Middle frontal gyrus (tissue), 1 donor: ENCODE measurements around the gene PHKB.
"Not testable (repeated sequence)": the region's sequence is repeated elsewhere in the genome, so short reads cannot be mapped to it uniquely, and the experiment has no call there.

Experiments
- DNase-seq: peaks from one replicate; pipeline ENCODE4 v3.0.0-alpha.2; 2015; ENCODE audit warnings: low spot score; ENCODE audit errors: extremely low spot score

The PHKB gene

DNA sequence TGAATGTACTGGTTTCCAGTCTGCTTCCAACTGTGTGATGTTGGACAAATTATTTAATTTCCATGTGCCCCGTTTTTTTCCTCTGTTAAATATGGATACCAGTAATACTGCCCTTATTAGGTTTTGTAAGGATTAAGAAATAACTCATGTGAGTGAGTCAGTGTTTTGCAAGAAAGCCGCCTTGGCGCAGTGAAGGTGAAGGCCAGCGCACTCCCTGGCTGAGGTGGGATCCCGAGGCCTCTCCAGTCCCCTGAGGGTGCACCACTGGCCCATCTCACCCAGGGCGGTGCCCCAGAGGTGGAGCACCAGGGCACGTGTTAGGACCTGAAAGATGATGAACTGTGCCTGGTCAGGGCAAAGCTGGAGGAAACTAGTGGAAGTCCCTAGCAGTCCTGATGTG is 43.5 kb downstream of the PHKB start:
- DNase-seq, result no peak

DNA sequence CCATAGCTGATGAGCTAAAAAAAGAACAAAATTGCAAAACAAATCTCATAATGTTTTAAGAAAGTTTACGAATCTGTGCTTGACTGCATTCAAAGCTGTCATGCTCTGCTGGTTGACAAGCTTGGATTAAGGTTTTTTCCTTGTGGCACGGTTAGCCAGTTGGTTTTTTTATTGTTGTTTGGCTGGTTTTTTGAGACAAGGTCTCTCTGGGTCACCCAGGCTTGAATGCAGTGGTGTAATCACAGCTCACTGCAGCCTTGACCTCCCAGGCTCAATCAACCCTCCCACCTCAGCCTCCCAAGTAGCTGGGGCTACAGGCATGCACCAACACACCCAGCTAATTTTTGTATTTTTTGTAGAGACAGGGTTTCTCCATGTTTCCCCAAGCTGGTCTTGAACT is 45.7 kb downstream of the PHKB start:
- no peak for DNase-seq

DNA sequence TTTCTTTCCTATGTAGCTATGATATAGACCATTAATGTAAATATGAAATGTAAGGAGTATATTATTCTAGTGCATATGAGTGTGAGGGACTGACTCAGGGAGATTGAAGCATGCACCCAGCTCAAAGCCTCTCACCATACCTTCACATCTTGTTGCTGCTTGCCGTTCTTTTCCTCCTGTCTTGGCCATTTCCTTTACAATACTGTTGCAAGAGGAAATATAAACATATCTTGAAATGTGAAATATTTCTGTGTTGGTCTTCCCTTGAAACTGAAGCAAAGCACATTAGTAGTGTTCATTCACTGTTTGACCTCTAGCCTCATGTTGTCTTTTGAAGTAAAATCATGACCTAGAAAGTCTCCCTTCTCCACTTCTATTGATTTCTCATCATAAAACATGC is 46.6 kb downstream of the PHKB start:
- DNase-seq, result no peak

DNA sequence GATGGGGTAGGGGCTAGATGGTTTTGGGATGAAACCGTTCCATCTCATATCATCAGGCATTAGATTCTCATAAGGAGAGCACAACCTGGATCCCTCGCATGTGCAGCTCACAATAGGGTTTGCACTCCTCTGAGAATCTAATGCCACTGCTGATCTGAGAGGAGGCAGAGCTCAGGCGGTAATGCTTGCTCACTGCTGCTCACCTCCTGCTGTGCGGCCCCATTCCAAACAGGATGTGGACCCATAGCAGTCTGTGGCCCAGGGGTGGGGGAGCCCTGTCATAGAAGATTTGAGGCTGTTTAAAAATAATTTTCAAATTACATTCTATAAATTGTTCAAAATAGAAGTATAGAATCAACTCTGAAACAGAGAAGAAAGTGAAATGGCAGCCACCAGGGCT is 50.8 kb downstream of the PHKB start:
- DNase-seq, result no peak

DNA sequence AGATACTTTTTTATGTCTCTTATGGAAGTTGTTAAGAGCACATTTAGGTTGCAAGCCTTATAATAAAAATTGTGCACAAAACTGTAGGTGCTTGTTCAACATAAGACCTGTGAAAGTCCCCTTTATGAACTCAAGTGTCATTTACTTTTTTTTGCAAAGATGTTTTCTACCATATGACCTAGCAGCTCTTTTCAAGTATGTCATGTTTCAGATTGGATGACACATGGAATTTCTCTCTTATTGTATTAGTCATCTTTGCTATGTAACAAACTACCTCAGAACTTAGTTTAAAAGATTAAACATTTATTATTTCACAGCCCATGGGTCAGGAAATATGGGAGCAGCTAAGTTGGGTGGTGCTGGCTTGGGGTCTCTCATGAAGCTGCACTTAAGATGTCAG is 57.9 kb downstream of the PHKB start:
- DNase-seq, result no peak

DNA sequence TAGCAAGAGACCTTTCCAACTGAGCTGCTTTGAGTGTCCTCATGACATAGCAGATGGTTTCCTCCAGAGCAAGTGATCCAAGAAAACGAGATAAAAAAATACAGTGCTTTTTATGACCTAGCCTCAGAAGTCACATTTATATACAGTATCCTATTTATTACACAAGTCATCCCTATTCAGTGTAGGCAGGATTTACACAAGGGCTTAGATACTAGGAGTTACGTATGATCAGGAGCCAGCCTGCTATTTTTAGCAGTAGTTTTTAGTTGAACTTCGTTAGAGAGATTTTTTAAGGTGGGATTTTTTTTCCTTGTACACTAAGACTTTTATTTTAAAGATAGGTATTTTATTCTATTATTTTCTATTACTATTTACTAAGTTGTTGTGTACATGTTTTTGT is 58.4 kb downstream of the PHKB start:
- DNase-seq, result no peak

DNA sequence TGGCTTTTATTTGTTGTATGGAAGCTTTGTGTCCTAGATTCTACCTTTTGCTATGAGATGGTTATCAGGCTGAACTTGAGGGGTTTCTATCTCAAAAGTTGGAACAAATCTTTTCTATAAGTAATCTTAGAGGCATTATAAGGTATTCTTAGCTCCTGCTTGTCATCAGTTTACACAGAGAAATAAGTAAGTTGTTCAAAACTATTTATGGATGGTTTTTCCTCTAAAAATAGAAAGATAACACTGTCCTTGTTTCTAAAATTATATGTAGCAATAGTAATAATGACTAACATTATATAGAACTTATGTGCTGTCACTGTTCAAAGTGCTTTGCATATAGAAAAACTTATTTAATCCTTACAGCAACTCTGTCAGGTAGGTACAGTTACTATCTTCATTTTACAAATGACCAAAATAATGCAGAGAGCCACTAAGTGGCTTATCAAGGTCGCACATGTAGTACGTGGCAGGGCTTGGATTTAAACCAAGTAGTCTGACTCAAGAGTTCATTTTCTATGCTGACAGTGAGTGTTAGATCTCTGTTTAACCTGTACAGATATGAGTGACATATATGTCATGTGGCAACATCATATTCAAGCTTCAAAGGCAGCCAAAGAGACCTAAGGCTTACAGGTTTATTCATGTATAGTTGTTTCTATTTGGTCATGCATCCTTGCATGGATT is 59.0 kb downstream of the PHKB start:
- DNase-seq, result no peak

DNA sequence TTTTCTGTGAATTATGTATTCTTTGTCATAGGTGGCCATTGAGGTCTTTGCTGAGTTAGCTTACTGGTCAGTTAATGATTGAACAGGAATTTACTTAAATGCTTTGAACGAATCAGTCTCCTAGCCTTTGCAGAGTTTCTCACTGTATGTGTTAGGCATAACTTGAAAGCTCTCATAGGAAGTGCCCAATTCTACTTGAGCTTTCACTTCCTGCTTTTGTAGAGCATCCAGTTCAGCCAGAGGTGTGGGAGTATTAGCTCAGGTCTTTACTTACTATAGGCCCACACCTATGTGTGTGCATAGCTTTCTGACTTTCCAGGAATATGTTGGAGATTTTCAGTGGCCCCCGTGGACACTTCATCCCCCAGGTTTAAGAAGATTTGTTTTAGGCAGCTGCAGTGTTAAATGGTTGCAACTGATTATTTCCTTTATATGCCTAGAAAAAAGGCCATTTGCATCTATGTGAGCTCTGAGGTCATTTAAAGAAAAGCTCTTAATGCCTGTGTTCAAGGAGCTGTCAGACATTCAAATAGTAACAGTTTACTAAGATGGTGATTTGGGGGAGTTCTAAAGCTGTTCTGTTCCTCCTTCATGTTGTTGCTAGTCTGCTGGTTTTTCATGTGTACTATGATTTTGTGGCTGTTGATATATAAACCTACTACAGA is 62.3 kb downstream of the PHKB start:
- no peak for DNase-seq

DNA sequence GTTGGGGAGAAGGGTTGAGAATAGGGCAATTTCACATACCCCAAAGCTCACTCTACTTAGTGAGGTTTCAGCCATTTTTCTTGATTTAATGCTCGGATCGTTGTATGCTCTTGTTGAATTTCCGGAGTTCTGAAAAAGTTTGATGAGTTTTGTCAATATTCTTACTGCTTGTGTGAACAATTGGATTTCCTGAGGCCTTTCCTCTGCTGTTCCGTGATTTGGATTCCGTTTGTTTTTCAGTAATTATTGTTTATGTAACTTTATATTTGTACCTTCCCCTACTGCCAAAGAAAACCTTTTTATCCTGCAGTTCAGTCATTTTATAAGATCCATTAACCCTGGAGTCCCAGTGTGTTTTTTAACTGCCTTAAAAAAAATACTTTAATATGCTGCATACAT is 62.9 kb downstream of the PHKB start:
- no peak for DNase-seq

DNA sequence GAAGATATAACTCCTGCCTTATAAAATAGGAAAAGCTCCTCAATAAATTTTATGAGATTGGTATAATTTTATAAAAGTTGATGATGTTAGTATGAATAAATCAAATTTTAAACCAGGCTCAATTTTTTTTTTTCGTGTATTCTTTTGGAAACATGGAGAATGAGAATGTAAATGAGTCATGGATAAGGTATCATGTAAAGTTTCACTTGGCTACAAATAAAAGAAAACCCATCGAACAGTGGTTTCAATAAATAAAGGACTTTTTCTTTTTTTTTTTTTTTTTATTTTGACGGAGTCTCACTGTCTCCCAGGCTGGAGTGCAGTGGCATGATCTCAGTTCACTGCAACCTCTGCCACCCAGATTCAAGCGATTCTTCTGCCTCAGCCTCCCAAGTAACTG is 67.3 kb downstream of the PHKB start:
- no peak for DNase-seq

DNA sequence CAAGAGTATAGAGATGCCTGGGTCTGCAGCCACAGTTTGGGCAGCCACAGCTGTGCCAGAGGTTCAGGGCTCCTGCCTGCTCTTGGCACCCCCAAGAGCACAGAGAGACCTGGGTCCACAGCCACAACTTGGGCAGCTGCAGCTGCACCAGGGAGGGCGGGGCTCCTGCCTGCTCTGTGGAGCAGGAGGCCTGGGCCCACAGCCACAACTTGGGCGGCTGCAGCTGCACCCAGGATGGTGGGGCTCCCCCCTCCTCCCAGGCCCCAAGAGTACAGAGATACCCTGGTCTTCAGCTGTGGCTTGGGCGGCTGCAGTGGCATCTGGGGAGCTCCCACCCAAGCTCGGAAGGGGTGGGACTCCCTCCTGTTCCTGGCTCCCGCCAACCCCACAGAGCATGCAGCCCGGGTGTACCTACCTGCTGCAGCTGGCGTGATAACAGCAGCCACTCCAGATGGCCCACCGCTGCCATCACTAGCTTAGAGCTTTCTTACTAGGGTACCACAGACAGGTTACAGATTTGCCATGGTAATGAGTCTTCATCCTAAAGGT is 72.7 kb downstream of the PHKB start:
- DNase-seq, result no peak

DNA sequence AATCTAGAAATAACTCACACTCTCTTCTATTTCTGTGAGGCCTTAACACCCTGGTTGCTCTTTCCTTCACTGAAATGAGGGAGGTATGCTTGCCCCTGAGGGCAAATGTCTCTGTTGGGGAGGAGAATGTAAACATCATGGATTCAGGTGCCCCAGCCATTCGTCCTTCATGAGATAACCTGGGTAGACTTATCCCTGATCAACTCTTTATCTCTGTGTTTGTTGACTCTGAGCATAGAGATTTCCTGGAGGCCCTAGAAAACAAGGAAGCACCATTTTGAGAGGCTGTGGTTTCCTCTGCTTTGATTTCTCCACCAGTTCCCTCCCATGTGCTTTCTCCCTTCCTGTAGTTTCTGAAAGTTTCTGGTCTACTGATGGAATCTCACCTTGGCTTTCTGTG is 77.3 kb downstream of the PHKB start:
- no peak for DNase-seq

DNA sequence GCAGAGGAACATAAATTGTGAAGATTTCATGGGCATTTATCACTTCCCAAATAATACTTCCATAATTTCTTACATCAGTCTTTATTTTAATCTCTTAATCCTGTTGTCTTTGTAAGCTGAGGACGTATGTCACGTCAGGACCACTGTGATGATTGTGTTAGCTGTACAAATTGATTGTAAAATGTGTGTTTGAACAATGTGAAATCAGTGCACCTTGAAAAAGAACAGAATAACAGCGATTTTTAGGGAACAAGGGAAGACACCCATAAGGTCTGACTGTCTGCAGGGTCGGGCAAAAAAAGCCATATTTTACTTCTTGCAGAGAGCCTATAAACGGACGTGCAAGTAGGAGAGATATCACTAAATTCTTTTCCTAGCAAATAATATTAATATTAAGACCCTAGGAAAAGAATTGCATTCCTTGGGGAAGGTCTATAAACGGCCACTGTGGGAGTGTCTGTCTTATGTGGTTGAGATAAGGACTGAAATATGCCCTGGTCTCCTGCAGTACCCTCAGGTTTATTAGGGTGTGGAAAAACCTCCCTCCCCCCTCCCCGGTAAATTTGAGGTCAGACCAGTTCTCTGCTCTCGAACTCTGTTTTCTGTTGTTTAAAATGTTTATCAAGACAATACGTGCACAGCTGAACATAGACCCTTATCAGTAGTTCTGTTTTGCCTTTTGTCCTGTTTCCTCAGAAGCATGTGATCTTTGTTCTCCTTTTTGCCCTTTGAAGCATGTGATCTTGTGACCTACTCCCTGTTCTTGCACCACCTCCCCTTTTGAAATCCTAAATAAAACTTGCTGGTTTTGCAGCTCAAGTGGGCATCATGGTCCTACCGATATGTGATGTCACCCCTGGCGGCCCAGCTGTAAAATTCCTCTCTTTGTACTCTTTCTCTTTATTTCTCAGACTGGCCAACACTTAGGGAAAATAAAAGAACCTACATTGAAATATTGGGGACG is 78.9 kb downstream of the PHKB start:
- not testable (repeated sequence) for DNase-seq

DNA sequence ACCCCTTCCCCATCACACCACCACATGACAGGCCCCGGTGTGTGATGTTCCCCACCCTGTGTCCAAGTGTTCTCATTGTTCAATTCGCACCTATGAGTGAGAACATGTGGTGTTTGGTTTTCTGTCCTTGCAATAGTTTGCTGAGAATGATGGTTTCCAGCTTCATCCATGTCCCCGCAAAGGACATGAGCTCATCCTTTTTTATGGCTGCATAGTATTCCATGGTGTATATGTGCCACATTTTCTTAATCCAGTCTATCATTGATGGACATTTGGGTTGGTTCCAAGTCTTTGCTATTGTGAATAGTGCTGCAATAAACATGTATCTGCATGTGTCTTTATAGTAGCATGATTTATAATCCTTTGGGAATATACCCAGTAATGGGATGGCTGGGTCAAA is 80.0 kb downstream of the PHKB start:
- DNase-seq, result not testable (repeated sequence)

DNA sequence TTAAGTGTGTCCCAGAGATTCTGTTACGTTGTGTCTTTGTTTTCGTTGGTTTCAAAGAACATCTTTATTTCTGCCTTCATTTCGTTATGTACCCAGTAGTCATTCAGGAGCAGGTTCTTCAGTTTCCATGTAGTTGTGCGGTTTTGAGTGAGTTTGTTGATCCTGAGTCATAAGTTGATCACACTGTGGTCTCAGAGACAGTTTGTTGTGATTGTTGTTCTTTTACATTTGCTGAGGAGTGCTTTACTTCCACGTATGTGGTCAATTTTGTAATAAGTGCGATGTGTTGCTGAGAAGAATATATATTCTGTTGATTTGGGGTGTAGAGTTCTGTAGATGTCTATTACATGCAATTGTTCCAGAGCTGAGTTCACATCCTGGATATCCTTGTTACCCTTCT is 83.1 kb downstream of the PHKB start:
- not testable (repeated sequence) for DNase-seq

DNA sequence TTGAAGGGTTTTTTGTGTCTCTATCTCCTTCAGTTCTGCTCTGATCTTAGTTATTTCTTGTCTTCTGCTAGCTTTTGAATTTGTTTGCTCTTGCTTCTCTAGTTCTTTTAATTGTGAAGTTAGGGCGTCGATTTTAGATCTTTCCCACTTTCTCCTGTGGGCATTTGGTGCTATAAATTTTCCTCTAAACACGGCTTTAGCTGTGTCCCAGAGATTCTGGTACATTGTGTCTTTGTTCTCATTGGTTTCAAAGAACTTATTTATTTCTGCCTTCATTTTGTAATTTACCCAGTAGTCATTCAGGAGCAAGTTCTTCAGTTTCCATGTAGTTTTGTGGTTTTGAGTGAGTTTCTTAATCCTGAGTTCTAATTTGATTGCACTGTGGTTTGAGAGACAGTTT is 90.1 kb downstream of the PHKB start:
- DNase-seq, result not testable (repeated sequence)

DNA sequence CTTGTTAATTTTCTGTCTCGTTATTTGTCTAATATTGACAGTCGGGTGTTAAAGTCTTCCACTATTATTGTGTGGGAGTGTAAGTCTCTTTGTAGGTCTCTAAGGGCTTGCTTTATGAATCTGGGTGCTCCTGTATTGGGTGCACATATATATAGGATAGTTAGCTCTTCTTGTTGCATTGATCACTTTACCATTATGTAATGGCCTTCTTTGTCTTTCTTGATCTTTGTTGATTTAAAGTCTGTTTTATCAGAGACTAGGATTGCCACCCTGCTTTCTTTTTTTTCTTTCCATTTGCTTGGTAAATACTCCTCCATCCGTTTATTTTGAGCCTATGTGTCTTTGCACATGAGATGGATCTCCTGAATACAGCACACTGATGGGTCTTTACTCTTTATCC is 90.6 kb downstream of the PHKB start:
- DNase-seq, result not testable (repeated sequence)

DNA sequence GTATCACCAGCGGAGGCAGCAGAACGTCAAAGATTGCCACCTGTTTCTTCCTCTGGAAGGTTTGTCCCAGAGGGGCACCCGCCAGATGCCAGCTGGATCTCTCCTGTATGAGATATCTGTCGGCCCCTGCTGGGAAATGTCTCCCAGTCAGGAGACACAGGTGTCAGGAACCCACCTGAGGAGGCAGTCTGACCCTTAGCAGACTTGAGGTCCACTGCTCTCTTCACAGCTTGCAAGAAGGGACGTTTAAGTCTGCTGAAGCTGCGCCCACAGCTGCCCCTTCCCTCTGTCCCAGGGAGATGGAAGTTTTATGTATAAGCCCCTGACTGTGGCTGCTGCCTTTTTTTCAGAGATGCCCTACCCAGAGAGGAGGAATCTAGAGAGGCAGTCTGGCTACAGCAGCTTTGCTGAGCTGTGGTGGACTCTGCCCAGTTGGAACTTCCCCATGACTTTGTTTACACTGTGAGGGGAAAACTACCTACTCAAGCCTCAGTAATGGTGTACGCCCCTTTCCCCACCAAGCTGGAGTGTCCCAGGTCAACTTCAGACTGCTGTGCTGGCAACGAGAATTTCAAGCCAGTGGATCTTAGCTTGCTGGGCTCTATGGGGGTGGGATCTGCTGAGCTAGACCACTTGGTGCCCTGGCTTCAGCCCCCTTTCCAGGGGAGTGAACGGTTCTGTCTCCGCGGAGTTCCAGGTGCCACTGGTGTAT is 92.9 kb downstream of the PHKB start:
- no peak for DNase-seq

DNA sequence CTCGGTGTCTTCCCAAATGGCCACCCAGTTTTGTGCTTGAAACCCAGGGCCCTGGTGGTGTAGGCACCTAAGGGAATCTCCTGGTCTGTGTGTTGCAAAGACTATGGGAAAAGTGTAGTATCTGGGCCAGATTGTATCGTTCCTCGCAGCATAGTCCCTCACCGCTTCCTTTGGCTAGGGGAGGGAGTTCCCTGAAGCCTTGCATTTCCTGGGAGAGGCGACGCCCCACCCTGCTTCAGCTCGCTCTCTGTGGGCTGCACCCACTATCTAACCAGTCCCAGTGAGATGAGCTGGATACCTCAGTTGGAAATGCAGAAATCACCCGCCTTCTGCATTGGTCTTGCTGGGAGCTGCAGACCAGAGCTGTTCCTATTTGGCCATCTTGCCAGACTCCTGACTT is 93.5 kb downstream of the PHKB start:
- not testable (repeated sequence) for DNase-seq

DNA sequence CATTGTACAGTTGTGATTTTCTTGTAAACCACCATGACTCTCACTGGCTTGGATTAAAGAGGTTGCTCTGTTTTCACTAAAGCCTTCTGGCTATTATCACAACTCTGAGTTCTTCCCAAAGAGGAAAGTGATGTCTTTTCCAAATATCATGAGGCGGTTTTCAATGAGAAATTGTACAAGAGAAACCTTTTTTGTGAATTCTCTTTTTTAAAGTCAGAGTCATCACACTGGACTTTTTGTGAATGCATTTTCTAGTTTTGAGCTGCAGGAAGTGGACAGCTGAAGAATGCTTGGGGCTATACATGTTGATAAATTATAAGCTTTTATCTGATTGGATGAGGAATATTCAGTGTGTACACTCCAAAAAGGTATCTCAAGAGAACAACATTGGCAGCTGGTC is 100.2 kb downstream of the PHKB start:
- DNase-seq, result no peak

DNA sequence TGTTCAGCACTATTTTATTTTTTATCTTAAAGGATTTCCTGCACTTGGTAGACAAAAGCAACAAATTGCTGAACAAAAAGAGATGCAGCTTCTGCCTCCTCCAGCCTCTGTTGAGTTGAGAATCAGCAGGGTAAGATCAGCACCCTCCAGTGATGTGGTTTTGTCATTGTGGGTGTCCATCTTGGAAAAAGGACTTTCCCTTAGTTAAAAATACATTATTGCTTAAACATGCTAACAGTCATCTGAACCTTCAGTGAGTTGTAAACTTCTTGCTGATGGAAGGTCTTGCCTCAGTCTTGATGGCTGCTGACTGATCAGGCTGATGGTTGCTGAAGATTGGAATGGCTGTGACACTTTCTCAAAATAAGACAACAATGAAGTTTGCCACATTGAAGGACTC is 101.2 kb downstream of the PHKB start:
- no peak for DNase-seq
